Neural progenitor cell (in vitro differentiated cells): Measurements from ENCODE around the gene AFF1. TPM values are rescaled to one million over a fixed set of nuclear protein-coding genes. Genes with fewer than 3 reads are reported as not detected.

Experiments used
- DNase-seq: peaks from one replicate; pipeline ENCODE4 v3.0.0-alpha.2; 2016; ENCODE audit warnings: low spot score
- H2AFZ ChIP-seq: fragments of 200-600 bp; sonication (generic); replicated peaks from 2 replicates; pipeline ENCODE4 v1.6.1; 2016; ENCODE audit warnings: antibody characterized with exemption
- H3F3A ChIP-seq: fragments of 200-600 bp; sonication (generic); 2 replicates; pipeline ENCODE4 v1.6.1; 2016; ENCODE audit warnings: antibody characterized with exemption, low read depth
- H3K27ac ChIP-seq: fragments of 200-600 bp; sonication (generic); 2 replicates; pipeline ENCODE4 v1.5.1; 2016; ENCODE audit warnings: mild to moderate bottlenecking
- H3K27me3 ChIP-seq: fragments of 200-600 bp; sonication (generic); 2 replicates; pipeline ENCODE4 v1.6.1; 2016; ENCODE audit warnings: mild to moderate bottlenecking, moderate library complexity
- H3K36me3 ChIP-seq: fragments of 200-600 bp; sonication (generic); 2 replicates; pipeline ENCODE4 v1.5.1; 2016
- H3K4me1 ChIP-seq: fragments of 200-600 bp; sonication (generic); 2 replicates; pipeline ENCODE4 v1.6.1; 2016; ENCODE audit warnings: mixed run types
- H3K4me2 ChIP-seq: fragments of 200-600 bp; sonication (generic); 2 replicates; pipeline ENCODE4 v1.6.1; 2016
- H3K4me3 ChIP-seq: fragments of 200-600 bp; sonication (generic); 2 replicates; pipeline ENCODE4 v1.5.1; 2016
- H3K79me2 ChIP-seq: fragments of 200-600 bp; sonication (generic); 2 replicates; pipeline ENCODE4 v1.6.1; 2016; ENCODE audit warnings: low read depth
- H3K9ac ChIP-seq: fragments of 200-600 bp; sonication (generic); 2 replicates; pipeline ENCODE4 v1.6.1; 2016
- H3K9me3 ChIP-seq: fragments of 200-600 bp; sonication (generic); 2 replicates; pipeline ENCODE4 v1.5.1; 2016; ENCODE audit warnings: low read depth
- H4K20me1 ChIP-seq: fragments of 200-600 bp; sonication (generic); 2 replicates; pipeline ENCODE4 v1.6.1; 2016; ENCODE audit warnings: low read depth
- H3K27ac Mint-ChIP-seq: 3 replicates; pipeline ENCODE4 v1.8.0; 2021; ENCODE audit warnings: mixed read lengths
- H3K27me3 Mint-ChIP-seq: 2 replicates; pipeline ENCODE4 v1.8.0; 2022; ENCODE audit warnings: low read depth, mild to moderate bottlenecking, inconsistent platforms, moderate library complexity, mixed read lengths; ENCODE audit not compliant: insufficient read depth
- H3K36me3 Mint-ChIP-seq: 3 replicates; pipeline ENCODE4 v1.8.0; 2021; ENCODE audit warnings: mixed read lengths
- H3K4me1 Mint-ChIP-seq: 3 replicates; pipeline ENCODE4 v1.8.0; 2021; ENCODE audit warnings: mixed read lengths
- H3K4me3 Mint-ChIP-seq: 3 replicates; pipeline ENCODE4 v1.8.0; 2021; ENCODE audit warnings: mild to moderate bottlenecking, moderate library complexity, mixed read lengths
- H3K9me3 Mint-ChIP-seq: 3 replicates; pipeline ENCODE4 v1.8.0; 2020; ENCODE audit warnings: mixed read lengths
- CTCF ChIP-seq: fragments of 200-600 bp; sonication (generic); IDR thresholded peaks from 2 replicates; pipeline ENCODE4 v1.5.1; 2017; ENCODE audit warnings: antibody characterized with exemption, mild to moderate bottlenecking
- EZH2 ChIP-seq: fragments of 200-600 bp; sonication (generic); IDR thresholded peaks from 2 replicates; pipeline ENCODE4 v1.6.1; 2017; ENCODE audit warnings: antibody characterized with exemption, mild to moderate bottlenecking, moderate library complexity
- EZH2phosphoT487 ChIP-seq: fragments of 200-600 bp; sonication (generic); IDR thresholded peaks from 2 replicates; pipeline ENCODE4 v1.6.1; 2017; ENCODE audit warnings: antibody characterized with exemption
- total RNA-seq: library from RNA; depleted of rRNA; stranded (reverse); fragments of >200 nt; gene quantifications from 2 replicates; pipeline ENCODE4 v1.2.3, GENCODE V29; 2015; ENCODE audit warnings: low replicate concordance

Gene AFF1
- total RNA-seq, 1 donor from 2014 or later: 29.0 TPM

GRCh38 chr4:87065021-87065420 is 130.2 kb downstream of the AFF1 start:
- no peak overlapping the region for H2AFZ ChIP-seq
- no peak overlapping the region for H3K4me3 ChIP-seq
- Mint-ChIP-seq H3K27ac (no peak overlapping the region), H3K36me3 (peaks cover 14% of the 10 kb centered on the region), H3K9me3 (peaks cover 2% of the 10 kb centered on the region), H3K4me3 (no peak overlapping the region), H3K4me1 (peaks cover 22% of the 10 kb centered on the region), H3K27me3 (peaks cover 4% of the 10 kb centered on the region)
- H3K79me2 ChIP-seq: peaks cover 94% of the 10 kb centered on the region
- H3K4me2 ChIP-seq: no peak overlapping the region
- H3K9ac ChIP-seq: no peak overlapping the region
- peaks cover 7% of the 10 kb centered on the region for H3K4me1 ChIP-seq
- no peaks in the 10 kb centered on the region for H3K27me3 ChIP-seq
- DNase-seq: no peak
- TF ChIP-seq EZH2phosphoT487 (no peak), EZH2 (no peak), CTCF (no peak)
- H3F3A ChIP-seq: peaks cover 3% of the 10 kb centered on the region
- H4K20me1 ChIP-seq: peaks cover 59% of the 10 kb centered on the region
- no peaks in the 10 kb centered on the region for H3K9me3 ChIP-seq
- no peak overlapping the region for H3K27ac ChIP-seq
- H3K36me3 ChIP-seq: peaks cover 4% of the 10 kb centered on the region

GRCh38 chr4:87066403-87067123 is 131.8 kb downstream of the AFF1 start:
- peaks cover 3% of the 10 kb centered on the region for H3F3A ChIP-seq
- DNase-seq: peak; percentile 39

GRCh38 chr4:87067124-87067885 is 132.5 kb downstream of the AFF1 start:
- no peaks in the 10 kb centered on the region for H3K27me3 ChIP-seq
- Mint-ChIP-seq H3K27ac (no peak overlapping the region), H3K27me3 (peaks cover 8% of the 10 kb centered on the region), H3K9me3 (peaks cover 2% of the 10 kb centered on the region), H3K36me3 (peaks cover 12% of the 10 kb centered on the region), H3K4me1 (peaks cover 32% of the 10 kb centered on the region), H3K4me3 (no peak overlapping the region)
- no peak overlapping the region for H3K4me3 ChIP-seq
- no peak overlapping the region for H3K9ac ChIP-seq
- H3K79me2 ChIP-seq: peaks cover 95% of the 10 kb centered on the region
- H3K4me1 ChIP-seq: peaks cover 6% of the 10 kb centered on the region
- no peak overlapping the region for H3K27ac ChIP-seq
- H4K20me1 ChIP-seq: peaks cover 49% of the 10 kb centered on the region
- no peak overlapping the region for H2AFZ ChIP-seq
- no peak for DNase-seq
- TF ChIP-seq CTCF (no peak), EZH2phosphoT487 (no peak), EZH2 (no peak)
- H3K36me3 ChIP-seq: peaks cover 4% of the 10 kb centered on the region
- peaks cover 3% of the 10 kb centered on the region for H3F3A ChIP-seq
- H3K4me2 ChIP-seq: no peak overlapping the region
- H3K9me3 ChIP-seq: no peaks in the 10 kb centered on the region

More at GRCh38 chr4:87066403-87067123, 131.8 kb downstream of the AFF1 start:
- Histone ChIP-seq H3K9me3 (no peaks in the 10 kb centered on the region), H2AFZ (no peak overlapping the region), H4K20me1 (peaks cover 49% of the 10 kb centered on the region), H3K79me2 (peaks cover 96% of the 10 kb centered on the region), H3K4me2 (no peak overlapping the region), H3K27ac (no peak overlapping the region), H3K36me3 (peaks cover 4% of the 10 kb centered on the region), H3K27me3 (no peaks in the 10 kb centered on the region), H3K4me3 (no peak overlapping the region), H3K9ac (no peak overlapping the region), H3K4me1 (peaks cover 6% of the 10 kb centered on the region)
- Mint-ChIP-seq H3K4me1 (peaks cover 29% of the 10 kb centered on the region), H3K4me3 (no peak overlapping the region), H3K9me3 (peaks cover 2% of the 10 kb centered on the region), H3K27me3 (peaks cover 4% of the 10 kb centered on the region), H3K36me3 (peaks cover 11% of the 10 kb centered on the region), H3K27ac (no peak overlapping the region)
- TF ChIP-seq EZH2phosphoT487: no peak
- TF ChIP-seq EZH2: no peak
- no peak for TF ChIP-seq CTCF
